Forelimb muscle (tissue), 1 donor: ENCODE measurements around the gene CORO6. TPM values are rescaled to one million over a fixed set of nuclear protein-coding genes. Genes with fewer than 3 reads are reported as not detected.

ENCODE experiments used
- DNase-seq: peaks from one replicate; pipeline ENCODE4 v3.0.0-alpha.2; 2013; ENCODE audit warnings: low read depth
- polyA plus RNA-seq: library from polyadenylated mRNA; unstranded; fragments of 120-200 nt; gene quantifications from one replicate; pipeline ENCODE4 v1.2.1, GENCODE V29; 2013; ENCODE audit not compliant: insufficient read length

CORO6 gene
- polyA plus RNA-seq, 1 donor: 96.8 TPM

GRCh38 chr17:29590411-29591145 lies 32.1 kb downstream of the CORO6 start:
- no peak for DNase-seq

GRCh38 chr17:29589524-29590410 lies 32.9 kb downstream of the CORO6 start, which contains the start of gene GIT1:
Gene GIT1 (minus strand): TSS chr17:29589648. CDS start chr17:29589378, 270 bp downstream.
- DNase-seq: no peak

DNA sequence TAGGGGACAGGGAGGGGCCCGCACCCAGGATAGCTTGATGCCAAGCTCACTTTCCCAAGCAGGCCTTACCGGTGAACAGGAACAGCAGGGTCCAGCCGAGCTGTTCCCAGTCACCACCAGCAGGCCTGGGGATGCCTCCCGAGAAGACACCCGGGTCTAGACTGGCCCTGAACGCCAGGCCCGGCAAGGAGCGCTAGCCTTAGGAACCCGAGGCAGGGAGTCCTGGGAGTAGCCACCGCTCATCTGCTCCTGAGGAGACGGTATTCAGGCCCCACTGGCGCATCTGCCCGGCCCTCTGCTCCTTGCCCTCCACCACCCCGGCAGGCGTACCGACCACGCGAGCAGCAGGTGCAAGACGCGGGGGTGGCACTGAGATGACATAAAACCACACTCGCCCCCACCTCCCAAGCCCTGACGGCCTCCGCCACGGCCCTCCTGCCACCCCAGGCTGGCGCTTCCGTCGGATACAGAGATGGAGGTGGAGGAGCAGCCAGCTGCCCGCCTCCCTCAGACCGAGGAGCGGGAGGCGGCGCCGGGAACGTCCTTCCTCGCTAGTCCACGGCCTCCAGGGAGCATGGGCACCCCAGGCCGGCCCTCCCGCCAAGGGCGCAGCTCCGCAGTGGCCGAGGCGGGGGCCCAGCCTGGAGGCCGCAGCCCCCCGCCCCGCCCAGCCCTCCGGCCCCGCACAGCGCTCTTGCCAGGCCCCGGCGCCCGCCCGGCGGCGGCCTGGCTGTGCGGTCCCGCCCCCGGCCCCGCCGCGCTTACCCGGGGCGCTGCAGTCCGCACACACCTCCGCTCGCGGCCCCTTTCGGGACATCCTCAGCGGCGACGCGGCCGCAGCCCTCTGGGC lies 33.9 kb downstream of the CORO6 start:
- no peak for DNase-seq

DNA sequence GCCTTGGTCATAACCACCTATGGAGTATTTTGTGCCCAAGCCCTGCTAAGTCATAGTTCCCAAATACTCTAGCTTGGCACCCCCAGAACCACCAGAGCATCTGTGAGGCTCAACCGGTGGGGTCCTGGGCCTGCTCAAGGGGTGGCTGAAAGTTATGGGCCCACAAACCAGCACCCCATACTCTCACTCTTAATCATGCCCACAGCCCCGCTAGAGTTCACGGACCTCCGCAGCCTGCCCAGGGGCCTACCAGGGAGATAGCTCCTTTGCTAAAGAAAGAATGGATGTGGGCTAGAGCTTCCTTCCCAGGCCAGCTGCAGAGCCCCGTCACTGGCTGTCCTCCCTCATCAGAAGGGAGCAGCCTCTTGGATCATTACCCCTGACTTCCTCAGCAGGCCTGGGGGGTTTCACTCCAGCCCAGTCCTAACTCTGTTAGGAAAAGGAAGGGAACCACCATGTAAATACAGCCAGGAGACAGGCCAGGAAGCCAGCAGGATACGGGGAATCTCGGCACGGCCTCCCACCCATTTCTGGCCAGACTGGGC lies 34.6 kb downstream of the CORO6 start:
- DNase-seq: no peak

- DNase-seq: no peak
These were observed 35.1 kb downstream of the CORO6 start for GRCh38 chr17:29587591-29587990.

DNA sequence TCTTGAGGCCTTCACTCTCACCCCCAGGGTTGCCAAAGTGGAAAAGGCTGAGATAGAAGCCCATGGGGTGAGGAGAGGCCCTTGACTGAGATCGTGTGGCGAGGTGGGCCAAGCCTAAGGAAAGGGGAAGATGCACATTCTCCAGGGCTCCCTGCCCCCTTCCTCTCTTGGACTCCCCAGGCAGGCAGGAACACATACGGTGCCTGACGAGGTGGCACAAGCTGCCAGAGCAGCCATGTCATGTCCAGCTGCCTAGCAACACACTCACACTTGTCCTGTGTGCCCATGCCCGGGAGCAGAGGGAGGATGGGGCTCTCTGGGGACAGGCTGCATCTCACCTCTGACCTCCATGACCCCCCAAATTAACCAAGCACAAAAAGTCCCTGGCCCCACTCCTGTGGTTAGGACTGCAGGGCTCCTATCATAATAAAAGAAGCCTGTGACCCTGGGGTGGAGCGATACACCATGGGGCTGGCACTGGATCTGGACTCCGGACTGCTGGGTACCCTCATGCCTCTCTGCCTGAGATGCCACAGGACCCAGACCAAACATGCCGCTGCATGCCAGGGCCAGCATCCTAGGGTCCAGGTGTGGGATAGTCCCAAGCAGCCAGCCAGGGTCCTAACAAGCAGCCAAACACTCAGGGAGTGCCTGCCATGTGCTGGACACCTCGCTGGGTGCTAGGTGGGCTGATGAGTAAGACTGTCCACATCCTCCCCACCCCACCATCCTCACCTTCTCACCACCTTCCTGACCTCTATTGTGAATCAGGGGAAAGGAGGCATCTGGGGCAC lies 35.8 kb downstream of the CORO6 start:
- DNase-seq: no peak

GRCh38 chr17:29585080-29585751 lies 37.5 kb downstream of the CORO6 start:
- no peak for DNase-seq

- no peak for DNase-seq
These were observed 38.1 kb downstream of the CORO6 start for GRCh38 chr17:29584452-29585079.

- no peak for DNase-seq
These were observed 39.1 kb downstream of the CORO6 start for GRCh38 chr17:29583324-29584248.

DNA sequence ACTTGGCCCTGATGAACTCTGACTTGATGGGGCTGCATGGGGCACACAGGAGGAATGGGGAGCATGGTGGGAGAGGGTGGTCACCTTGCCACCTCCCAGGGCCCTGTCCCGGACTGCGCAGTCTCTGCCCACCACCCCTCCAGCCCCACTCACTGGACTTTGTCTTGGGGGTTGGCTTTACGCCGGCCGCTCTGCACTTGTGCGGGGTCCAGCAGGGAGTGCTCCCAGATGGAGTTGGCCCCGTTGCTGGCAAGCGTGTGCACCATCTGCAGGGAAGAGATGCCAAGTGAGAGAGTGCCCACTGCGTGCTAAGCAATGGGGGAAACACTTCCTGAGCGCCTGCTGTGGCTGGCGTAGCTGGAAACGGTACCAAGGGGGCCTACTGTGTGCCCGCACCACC lies 39.9 kb downstream of the CORO6 start:
- DNase-seq: no peak

DNA sequence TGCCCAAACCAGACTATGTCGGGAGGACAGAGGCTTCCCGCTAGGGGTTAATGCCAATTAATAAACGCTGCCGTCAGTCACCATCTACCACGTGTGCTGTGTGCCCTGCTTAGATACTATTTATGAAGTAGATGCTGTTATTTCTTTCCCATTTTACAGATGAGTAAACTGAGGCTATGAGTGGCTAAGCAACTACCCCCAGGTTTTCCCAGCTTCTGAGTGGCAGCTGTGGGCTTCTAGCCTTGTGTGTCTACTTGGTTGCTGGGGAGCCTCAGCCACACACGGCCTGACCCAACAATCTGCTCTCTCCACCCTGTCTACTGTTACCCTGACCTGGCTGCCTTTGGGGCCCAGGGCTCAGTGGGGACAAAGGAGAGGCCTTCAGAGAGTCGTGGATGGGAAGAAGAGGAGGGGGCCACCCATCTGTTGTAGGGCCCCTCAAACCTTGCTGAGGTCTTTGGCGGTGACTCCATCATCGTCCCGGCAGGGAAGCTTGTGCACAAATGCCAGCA lies 40.4 kb downstream of the CORO6 start:
- no peak for DNase-seq

DNA sequence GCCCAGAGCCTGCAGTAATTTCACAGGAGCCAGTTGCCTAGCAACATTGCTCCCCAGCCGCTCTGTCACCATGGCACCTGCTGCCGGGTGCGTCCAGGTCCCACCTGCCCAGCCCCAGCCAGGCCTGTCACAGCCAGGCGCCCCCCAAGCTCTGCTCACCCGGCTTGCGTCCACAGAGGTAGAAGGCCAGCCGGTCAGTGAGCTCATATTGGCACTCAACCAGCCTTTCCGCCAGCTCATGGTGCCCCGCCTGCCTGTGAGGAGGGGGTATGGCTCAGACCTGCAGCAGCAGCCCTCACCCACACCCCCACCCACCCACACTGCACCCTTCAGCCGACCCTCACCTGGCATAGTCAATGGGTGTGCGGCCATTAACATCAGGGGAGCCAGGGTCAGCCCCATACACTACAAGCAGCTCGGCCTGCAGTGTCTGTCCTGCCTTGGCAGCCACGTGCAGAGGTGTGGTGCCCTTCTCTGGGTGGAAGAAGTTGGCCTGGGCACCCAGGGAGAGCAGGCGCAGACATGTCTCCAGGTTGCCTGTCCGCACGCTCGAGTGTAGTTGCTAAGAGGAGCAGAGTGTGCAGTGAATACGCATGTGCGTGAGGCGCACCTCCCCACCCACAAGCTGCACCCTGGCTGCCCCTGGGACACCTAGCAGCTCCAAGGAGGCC lies 41.0 kb downstream of the CORO6 start:
- no peak for DNase-seq

DNA sequence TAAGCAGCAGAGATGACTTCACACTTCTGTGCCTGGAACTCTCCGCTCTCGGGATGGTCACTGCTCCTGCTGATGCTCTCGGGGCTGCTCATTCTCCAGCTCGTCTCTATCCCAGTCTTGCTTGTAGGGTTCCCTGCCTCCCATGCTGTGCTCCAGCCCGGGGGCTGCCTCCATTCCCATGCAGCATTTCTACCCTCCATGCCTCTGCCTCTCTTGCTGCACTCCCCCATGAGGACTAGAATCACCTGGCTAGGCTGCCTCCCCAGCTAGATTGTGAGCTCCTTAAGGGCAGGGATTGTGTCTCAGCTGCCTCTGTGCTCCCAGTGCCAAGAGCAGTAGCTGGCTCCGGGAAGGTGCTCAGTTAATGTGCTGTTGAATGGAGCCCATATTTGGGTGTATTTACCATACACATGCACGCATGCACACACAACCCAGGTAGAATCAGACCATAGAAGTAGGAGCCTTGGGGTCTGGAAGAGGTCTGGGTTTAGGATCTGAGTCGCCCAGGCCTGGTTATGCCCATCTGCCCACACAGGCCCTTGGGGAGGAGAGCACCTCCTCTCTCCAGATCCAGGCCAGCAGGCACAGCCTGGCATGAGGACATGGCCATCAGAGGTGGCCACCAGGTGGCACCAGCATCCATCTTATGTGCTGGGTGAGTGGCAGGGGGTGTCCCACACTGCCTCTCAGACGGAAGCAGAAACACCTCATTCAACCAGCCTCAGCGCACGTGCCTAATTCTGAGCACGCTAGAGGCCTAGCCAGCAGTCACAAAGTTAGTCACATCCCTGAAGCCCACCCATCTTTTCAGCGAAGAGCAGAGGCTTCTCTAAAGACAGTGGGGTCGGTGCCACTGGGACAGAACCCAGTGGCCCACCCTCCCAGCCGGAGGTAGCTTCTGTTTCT lies 42.6 kb downstream of the CORO6 start:
- DNase-seq: no peak

DNA sequence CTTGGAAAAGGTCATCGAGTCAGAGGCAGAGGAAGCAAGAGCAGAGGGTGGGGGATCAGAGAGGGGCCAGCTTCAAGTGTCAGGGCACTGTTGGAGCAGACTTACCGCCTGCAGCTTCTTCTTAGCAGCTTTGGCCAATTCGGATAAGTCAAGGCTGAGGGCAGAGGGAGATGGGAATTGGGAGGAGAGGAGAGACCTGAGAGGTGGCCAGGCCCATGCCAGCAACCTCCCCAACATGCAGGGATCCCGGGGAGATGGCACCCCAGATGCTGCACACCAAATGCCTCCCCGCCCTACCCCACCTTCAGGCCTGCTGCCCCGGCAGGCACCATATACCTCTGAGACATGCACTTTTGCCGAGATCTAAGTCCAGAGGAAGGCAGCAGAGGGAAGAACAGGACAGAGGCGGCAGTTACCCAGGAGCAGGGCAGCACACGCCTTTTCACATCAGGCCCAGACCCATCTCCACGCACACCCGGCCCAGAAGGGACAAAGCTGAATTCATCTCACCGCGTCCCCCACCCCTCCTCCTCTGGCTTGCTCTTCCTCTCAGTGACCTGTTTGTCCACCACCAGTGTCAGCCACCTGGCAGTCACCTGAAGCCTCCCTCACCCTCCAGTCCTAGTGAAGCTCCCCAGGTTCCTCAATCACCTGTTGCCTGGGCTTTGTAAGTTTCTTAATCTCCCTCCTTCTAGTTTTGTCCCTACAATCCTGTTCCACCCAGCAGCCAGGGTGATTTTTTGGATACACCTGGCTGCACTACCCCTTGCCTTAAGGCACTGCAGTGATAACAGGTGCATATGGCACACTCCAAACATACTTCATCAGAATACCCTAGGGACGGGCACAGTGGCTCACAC lies 43.9 kb downstream of the CORO6 start:
- no peak for DNase-seq

DNA sequence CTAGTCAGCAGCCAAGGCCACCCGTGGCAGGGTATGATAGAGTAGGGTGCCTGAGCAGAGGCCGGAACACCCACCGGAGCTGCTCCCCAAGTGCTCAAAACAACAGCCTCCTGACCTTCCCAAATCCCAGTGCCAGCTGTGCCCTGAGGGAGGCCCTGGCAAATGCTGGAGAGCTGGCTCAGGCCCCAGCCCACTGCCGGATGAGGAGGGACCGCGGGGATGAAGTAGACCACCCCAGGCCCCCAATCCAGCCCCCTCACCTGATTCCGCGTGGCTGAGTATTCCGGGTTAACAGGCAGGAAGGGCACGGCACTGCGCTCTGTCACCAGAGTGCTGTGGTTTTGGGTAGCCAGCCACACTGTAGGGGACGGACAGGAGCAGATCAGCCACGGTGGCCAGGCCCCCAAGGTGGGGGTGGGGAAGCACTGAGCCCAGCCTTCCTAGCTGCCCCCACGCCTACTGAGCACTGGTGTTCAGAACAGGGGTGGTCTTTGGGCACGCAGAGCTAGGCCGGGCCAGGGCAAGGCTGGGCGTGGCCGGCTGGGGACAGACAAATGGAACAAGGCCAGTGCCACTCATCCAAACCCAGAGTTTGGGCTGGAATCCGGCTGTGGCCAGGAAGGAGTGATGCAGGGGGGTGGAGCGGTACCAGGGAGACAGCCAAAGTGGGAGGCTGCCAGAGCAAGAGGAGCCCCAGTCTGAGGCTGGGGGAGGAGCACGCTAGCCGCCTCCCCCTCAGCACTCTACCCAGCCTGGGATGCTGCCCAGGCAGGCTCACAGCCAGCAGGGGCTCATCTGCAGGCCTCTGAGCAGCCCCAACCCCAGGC lies 45.1 kb downstream of the CORO6 start:
- DNase-seq: no peak
